GM12878 (cell line): ENCODE measurements around the gene ANKMY2. TPM values are rescaled to one million over a fixed set of nuclear protein-coding genes. Genes with fewer than 3 reads are reported as not detected.

ENCODE experiments used
- ATAC-seq: fragments of 200-7000 bp; cut with Tn5 transposase; 3 replicates; pipeline ENCODE4 v1.9.1; 2020; ENCODE audit warnings: mild to moderate bottlenecking, moderate library complexity
- BruUV-seq: library from RNA; stranded (reverse); fragments of 400-500 nt; replicated peaks from 2 replicates; lab custom pipeline; 2021; lab: Mats Ljungman, UMichigan
- CTCF ChIA-PET: fragments of 300-600 bp; sonication (Branson Sonifier 250); formaldehyde crosslinking; extraction: SDS; loops from one replicate; lab custom pipeline; 2021; ENCODE audit warnings: inconsistent platforms; lab: Yijun Ruan, JAX
- POLR2A ChIA-PET: fragments of 350-600 bp; formaldehyde crosslinking; extraction: SDS; loops from one replicate; lab custom pipeline; 2021; ENCODE audit warnings: inconsistent platforms; lab: Charles Lee
- RAD21 ChIA-PET: fragments of 300-600 bp; sonication (Branson Sonifier 250); formaldehyde crosslinking; loops from one replicate; lab custom pipeline; 2023; ENCODE audit warnings: antibody characterized with exemption; ENCODE audit not compliant: unreplicated experiment; lab: Charles Lee
- SMC1A ChIA-PET: fragments of 300-600 bp; sonication (Branson Sonifier 250); formaldehyde crosslinking; loops from one replicate; lab custom pipeline; 2023; ENCODE audit not compliant: unreplicated experiment, uncharacterized antibody; lab: Charles Lee
- DNase-seq: peaks from one replicate; pipeline ENCODE4 v3.0.0-alpha.2; 2011; ENCODE audit warnings: low read depth, low spot score
- FAIRE-seq: peaks from 3 replicates; lab custom pipeline; 2011; peaks lifted over from hg19 to GRCh38; lab: Jason Lieb, UNC
- H2AFZ ChIP-seq: 2 replicates; pipeline ENCODE4 v1.6.0; 2011; ENCODE audit warnings: low read depth, low read length, control low read depth; ENCODE audit not compliant: control insufficient read depth
- H3K27ac ChIP-seq: 2 replicates; pipeline ENCODE4 v1.5.1; 2011; ENCODE audit warnings: control low read depth; ENCODE audit not compliant: control insufficient read depth, insufficient read depth
- H3K27me3 ChIP-seq, 2 experiments: replicated peaks in 1 of 2; 2 replicates each; pipeline versions ENCODE4 v1.6.0 to v1.6.1; 2011; ENCODE audit warnings: low read length in 1 of 2; ENCODE audit not compliant: control insufficient read depth in 2 of 2, insufficient read depth in 2 of 2
- H3K36me3 ChIP-seq, 2 experiments: 2 replicates each; pipeline ENCODE4 v1.5.1; 2011; ENCODE audit warnings: low read length in 1 of 2; ENCODE audit not compliant: control insufficient read depth in 2 of 2, insufficient read depth in 2 of 2
- H3K4me1 ChIP-seq: 2 replicates; pipeline ENCODE4 v1.6.1; 2011; ENCODE audit warnings: mild to moderate bottlenecking, low read length, moderate library complexity, mixed read lengths; ENCODE audit not compliant: control insufficient read depth, insufficient read depth
- H3K4me2 ChIP-seq: 2 replicates; pipeline ENCODE4 v1.6.0; 2011; ENCODE audit warnings: control low read depth; ENCODE audit not compliant: control insufficient read depth, insufficient read depth
- H3K4me3 ChIP-seq: fragments of 200-600 bp; sonication (generic); 2 replicates; pipeline ENCODE4 v1.5.1; 2016
- H3K79me2 ChIP-seq: 2 replicates; pipeline ENCODE4 v1.6.0; 2011; ENCODE audit warnings: low read length; ENCODE audit not compliant: control insufficient read depth, insufficient read depth
- H3K9ac ChIP-seq: 2 replicates; pipeline ENCODE4 v1.8.0; 2011; ENCODE audit warnings: low read length, control low read depth, mixed read lengths; ENCODE audit not compliant: control insufficient read depth, insufficient read depth
- H3K9me3 ChIP-seq: replicated peaks from 3 replicates; pipeline ENCODE4 v1.5.1; 2011; ENCODE audit warnings: mild to moderate bottlenecking, low read length; ENCODE audit not compliant: control insufficient read depth, insufficient read depth
- H4K20me1 ChIP-seq: 2 replicates; pipeline ENCODE4 v1.6.0; 2011; ENCODE audit not compliant: control insufficient read depth, insufficient read depth
- ASH2L ChIP-seq: fragments of 300-600, 200-600 bp; sonication (generic); IDR thresholded peaks from 2 replicates; pipeline ENCODE4 v1.6.1; 2017; ENCODE audit warnings: low read depth, mild to moderate bottlenecking, borderline replicate concordance
- BRCA1 ChIP-seq: IDR thresholded peaks from 2 replicates; pipeline ENCODE4 v1.6.1; 2011; ENCODE audit warnings: low read depth, low read length, improper control_type of control experiment
- DPF2 ChIP-seq: fragments of 450-650 bp; IDR thresholded peaks from 2 replicates; pipeline ENCODE4 v1.6.1; 2017; ENCODE audit warnings: mild to moderate bottlenecking
- EP300 ChIP-seq, 2 experiments: fragments of 150-350 bp in 1 of 2; IDR thresholded peaks; 2 replicates each; pipeline ENCODE4 v1.6.1; 2011 to 2012; ENCODE audit warnings: low read depth in 2 of 2, low read length in 2 of 2, borderline replicate concordance in 1 of 2, improper control_type of control experiment in 1 of 2, inconsistent platforms in 1 of 2; ENCODE audit not compliant: control insufficient read depth in 1 of 2
- KAT2A ChIP-seq: conservative IDR thresholded peaks from 2 replicates; pipeline ENCODE4 v1.6.1; 2011; ENCODE audit warnings: low read depth, low read length; ENCODE audit not compliant: control insufficient read depth
- PML ChIP-seq: IDR thresholded peaks from 2 replicates; pipeline ENCODE4 v1.6.1; 2012; ENCODE audit warnings: low read length, inconsistent platforms
- RAD21 ChIP-seq: IDR thresholded peaks from 2 replicates; pipeline ENCODE4 v1.6.1; 2011; ENCODE audit warnings: mild to moderate bottlenecking, low read depth, low read length, moderate library complexity; ENCODE audit not compliant: insufficient read depth
- RCOR1 ChIP-seq: conservative IDR thresholded peaks from 2 replicates; pipeline ENCODE4 v1.6.1; 2012; ENCODE audit warnings: low read depth, low read length, improper control_type of control experiment
- SRF ChIP-seq, 2 experiments: IDR thresholded peaks; 2 replicates each; pipeline ENCODE4 v1.6.1; 2011; ENCODE audit warnings: low read depth in 2 of 2, low read length in 2 of 2, mild to moderate bottlenecking in 1 of 2, moderate library complexity in 1 of 2
- WGBS: methylation state at CpG from one replicate; pipeline ENCODE4 v1.1.6; 2016; ENCODE audit warnings: low lambda C conversion rate; ENCODE audit not compliant: insufficient replicate concordance, insufficient coverage; ENCODE audit errors: missing lambda C conversion rate; 5-methylcytosine and 5-hydroxymethylcytosine counted together
- in situ Hi-C: fragments of 300-500 bp; cut with MboI; formaldehyde crosslinking; loops from 9 replicates; pipeline ENCODE4 v1.14.3; 2018; ENCODE audit warnings: mixed read lengths
- intact Hi-C: fragments of 100-400 bp; cut with micrococcal nuclease; formaldehyde crosslinking; loops from one replicate; pipeline ENCODE4 v1.14.2; 2022; ENCODE audit not compliant: unreplicated experiment
- polyA plus RNA-seq, 11 experiments: library from polyadenylated mRNA; depleted of rRNA in 4 of 11; unstranded in 6 of 11; stranded (reverse) in 5 of 11; fragments of >200 nt; fragmentation: Nextera tagmentation in 4 of 11; fragmentation: Illumina TruSeq in 1 of 11; extraction: Ambion mirVana in 4 of 11; extraction: Trizol in 1 of 11; gene quantifications; 1 replicate in 1 of 11; 2 replicates in 10 of 11; pipeline versions ENCODE4 v1.2.1 to v1.2.3, GENCODE V29; 2011 to 2016; ENCODE audit warnings: inconsistent platforms in 2 of 11, missing spikeins in 2 of 11, low read depth in 1 of 11
- total RNA-seq, 4 experiments: library from RNA; depleted of rRNA in 3 of 4; stranded (reverse); fragments of >200 nt in 3 of 4; fragmentation: Illumina TruSeq in 1 of 4; extraction: Trizol in 1 of 4; gene quantifications; 2 replicates each; pipeline versions ENCODE4 v1.2.1 to v1.2.3, GENCODE V29; 2013 to 2021
- TF ChIP-seq, protein P1 (sequence below): fragments of 450-650 bp; formaldehyde crosslinking; IDR thresholded peaks from 2 replicates; pipeline ENCODE4 v1.5.0; 2022; ENCODE audit warnings: mild to moderate bottlenecking, missing genetic modification characterization
- TF ChIP-seq, protein P2 (sequence below): IDR thresholded peaks from 2 replicates; pipeline ENCODE4 v1.6.1; 2012; ENCODE audit warnings: improper control_type of control experiment, low read depth, low read length; ENCODE audit not compliant: insufficient replicate concordance
- TF ChIP-seq, protein P3 (sequence below): IDR thresholded peaks from 2 replicates; pipeline ENCODE4 v1.6.1; 2011; ENCODE audit warnings: borderline replicate concordance, low read depth, mild to moderate bottlenecking, moderate library complexity, low read length; ENCODE audit not compliant: insufficient read depth, poor library complexity, severe bottlenecking

Gene ANKMY2
- total and polyA plus RNA-seq, 10 of the 15 experiments (the other 5 are each of a cell fraction or from before 2014, with no cell fraction given): 0.10 to 0.48 (median 0.29) TPM

DNA sequence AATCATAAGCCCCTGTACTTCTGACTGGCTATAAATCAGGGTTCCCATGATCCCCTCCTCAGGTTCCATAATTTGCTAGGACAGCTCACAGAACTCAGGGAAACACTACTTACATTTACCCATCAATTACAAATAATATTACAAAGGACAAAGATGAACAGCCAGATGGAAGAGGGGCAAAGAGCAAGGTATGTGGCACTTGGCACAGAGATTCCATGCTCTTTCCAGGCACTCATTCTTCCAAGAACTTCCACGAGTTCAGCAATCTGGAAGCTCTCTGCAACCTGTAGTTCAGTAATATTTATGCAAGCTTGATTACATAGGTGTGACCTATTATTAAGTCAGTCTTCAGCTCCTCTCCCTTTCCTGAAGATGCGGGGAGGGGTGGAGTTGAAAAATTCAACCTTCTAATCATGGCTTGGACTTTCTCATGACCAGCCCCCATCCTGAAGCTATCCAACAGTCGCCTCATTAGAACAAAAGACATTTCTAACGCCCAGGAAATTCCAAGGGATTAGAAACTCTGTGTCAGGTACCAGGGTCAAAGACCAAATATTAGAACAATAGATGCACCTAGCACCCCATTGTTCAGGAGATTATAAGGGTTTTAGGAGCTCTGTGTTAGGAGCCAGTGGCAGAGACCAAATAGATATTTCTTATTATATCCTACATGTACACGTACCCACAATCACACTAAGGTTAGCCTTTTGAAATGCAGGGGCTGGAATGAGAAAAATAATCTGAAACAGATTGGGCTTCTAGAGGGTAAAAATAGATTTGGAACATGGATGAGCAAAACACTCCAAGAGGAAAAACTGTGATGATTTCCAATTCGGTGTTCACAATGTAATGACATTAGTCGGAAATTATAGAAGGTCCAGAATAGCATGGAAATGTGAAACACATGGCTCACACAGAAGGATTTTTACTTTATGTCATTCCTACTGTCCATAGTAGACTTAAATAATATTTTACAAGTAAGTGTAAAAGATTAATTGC lies 7.0 kb downstream of the ANKMY2 start:
- no peaks in the 10 kb centered on the region; a peak in 1 of 4 replicates for H3K27me3 ChIP-seq
- SMC1A ChIA-PET: no interaction called here
- intact Hi-C loops: no loop called here
- H2AFZ ChIP-seq: no peak overlapping the region
- TF ChIP-seq BRCA1 (no peak), SRF (IDR thresholded peaks at IDR 0.05; ENCODE audit: low read depth in 2 of 2, low read length in 2 of 2) (no peak), KAT2A (no peak), PML (no peak), RAD21 (no peak), ASH2L (no peak), DPF2 (no peak), EP300 (IDR thresholded peaks at IDR 0.05; ENCODE audit: borderline replicate concordance in 1 of 2, control insufficient read depth in 1 of 2, low read depth in 2 of 2, low read length in 2 of 2) (no peak), RCOR1 (no peak)
- TF ChIP-seq, protein P1, sequence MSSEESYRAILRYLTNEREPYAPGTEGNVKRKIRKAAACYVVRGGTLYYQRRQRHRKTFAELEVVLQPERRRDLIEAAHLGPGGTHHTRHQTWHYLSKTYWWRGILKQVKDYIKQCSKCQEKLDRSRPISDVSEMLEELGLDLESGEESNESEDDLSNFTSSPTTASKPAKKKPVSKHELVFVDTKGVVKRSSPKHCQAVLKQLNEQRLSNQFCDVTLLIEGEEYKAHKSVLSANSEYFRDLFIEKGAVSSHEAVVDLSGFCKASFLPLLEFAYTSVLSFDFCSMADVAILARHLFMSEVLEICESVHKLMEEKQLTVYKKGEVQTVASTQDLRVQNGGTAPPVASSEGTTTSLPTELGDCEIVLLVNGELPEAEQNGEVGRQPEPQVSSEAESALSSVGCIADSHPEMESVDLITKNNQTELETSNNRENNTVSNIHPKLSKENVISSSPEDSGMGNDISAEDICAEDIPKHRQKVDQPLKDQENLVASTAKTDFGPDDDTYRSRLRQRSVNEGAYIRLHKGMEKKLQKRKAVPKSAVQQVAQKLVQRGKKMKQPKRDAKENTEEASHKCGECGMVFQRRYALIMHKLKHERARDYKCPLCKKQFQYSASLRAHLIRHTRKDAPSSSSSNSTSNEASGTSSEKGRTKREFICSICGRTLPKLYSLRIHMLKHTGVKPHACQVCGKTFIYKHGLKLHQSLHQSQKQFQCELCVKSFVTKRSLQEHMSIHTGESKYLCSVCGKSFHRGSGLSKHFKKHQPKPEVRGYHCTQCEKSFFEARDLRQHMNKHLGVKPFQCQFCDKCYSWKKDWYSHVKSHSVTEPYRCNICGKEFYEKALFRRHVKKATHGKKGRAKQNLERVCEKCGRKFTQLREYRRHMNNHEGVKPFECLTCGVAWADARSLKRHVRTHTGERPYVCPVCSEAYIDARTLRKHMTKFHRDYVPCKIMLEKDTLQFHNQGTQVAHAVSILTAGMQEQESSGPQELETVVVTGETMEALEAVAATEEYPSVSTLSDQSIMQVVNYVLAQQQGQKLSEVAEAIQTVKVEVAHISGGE (CRISPR knock-in tag): no peak
- TF ChIP-seq, protein P2, sequence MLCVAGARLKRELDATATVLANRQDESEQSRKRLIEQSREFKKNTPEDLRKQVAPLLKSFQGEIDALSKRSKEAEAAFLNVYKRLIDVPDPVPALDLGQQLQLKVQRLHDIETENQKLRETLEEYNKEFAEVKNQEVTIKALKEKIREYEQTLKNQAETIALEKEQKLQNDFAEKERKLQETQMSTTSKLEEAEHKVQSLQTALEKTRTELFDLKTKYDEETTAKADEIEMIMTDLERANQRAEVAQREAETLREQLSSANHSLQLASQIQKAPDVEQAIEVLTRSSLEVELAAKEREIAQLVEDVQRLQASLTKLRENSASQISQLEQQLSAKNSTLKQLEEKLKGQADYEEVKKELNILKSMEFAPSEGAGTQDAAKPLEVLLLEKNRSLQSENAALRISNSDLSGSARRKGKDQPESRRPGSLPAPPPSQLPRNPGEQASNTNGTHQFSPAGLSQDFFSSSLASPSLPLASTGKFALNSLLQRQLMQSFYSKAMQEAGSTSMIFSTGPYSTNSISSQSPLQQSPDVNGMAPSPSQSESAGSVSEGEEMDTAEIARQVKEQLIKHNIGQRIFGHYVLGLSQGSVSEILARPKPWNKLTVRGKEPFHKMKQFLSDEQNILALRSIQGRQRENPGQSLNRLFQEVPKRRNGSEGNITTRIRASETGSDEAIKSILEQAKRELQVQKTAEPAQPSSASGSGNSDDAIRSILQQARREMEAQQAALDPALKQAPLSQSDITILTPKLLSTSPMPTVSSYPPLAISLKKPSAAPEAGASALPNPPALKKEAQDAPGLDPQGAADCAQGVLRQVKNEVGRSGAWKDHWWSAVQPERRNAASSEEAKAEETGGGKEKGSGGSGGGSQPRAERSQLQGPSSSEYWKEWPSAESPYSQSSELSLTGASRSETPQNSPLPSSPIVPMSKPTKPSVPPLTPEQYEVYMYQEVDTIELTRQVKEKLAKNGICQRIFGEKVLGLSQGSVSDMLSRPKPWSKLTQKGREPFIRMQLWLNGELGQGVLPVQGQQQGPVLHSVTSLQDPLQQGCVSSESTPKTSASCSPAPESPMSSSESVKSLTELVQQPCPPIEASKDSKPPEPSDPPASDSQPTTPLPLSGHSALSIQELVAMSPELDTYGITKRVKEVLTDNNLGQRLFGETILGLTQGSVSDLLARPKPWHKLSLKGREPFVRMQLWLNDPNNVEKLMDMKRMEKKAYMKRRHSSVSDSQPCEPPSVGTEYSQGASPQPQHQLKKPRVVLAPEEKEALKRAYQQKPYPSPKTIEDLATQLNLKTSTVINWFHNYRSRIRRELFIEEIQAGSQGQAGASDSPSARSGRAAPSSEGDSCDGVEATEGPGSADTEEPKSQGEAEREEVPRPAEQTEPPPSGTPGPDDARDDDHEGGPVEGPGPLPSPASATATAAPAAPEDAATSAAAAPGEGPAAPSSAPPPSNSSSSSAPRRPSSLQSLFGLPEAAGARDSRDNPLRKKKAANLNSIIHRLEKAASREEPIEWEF: no peak
- TF ChIP-seq, protein P3, sequence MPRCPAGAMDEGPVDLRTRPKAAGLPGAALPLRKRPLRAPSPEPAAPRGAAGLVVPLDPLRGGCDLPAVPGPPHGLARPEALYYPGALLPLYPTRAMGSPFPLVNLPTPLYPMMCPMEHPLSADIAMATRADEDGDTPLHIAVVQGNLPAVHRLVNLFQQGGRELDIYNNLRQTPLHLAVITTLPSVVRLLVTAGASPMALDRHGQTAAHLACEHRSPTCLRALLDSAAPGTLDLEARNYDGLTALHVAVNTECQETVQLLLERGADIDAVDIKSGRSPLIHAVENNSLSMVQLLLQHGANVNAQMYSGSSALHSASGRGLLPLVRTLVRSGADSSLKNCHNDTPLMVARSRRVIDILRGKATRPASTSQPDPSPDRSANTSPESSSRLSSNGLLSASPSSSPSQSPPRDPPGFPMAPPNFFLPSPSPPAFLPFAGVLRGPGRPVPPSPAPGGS: no peak
- TF ChIP-seq, all 136 proteins: peak for 0
- DNase-seq (no peak), ATAC-seq (no peak), FAIRE-seq (no peak)
- ChIA-PET RAD21 (no interaction called here), CTCF (no interaction called here), POLR2A (no interaction called here)
- WGBS: 48% methylated on average over 7 of the region's 7 CpGs
- Histone ChIP-seq H3K9ac (no peak overlapping the region), H3K27ac (no peak overlapping the region), H3K79me2 (no peaks in the 10 kb centered on the region), H4K20me1 (no peaks in the 10 kb centered on the region; the same call in 1 of the 2 replicates), H3K4me3 (no peak overlapping the region), H3K4me2 (no peak overlapping the region), H3K4me1 (no peaks in the 10 kb centered on the region), H3K36me3 (no peaks in the 10 kb centered on the region), H3K9me3 (no peaks in the 10 kb centered on the region)
- in situ Hi-C loops: no loop called here
- no TSS peak for BruUV-seq
